IMR-90 (cell line): ENCODE measurements around the gene KLHL36. TPM values are rescaled to one million over a fixed set of nuclear protein-coding genes. Genes with fewer than 3 reads are reported as not detected.

Source experiments
- ATAC-seq: fragments of 200-7000 bp; cut with Tn5 transposase; 2 replicates; pipeline ENCODE4 v1.9.1; 2020; ENCODE audit warnings: low read depth, mild to moderate bottlenecking, moderate library complexity
- BruUV-seq: library from RNA; stranded (reverse); fragments of 400-500 nt; replicated peaks from 2 replicates; lab custom pipeline; 2021; lab: Mats Ljungman, UMichigan
- CTCF ChIA-PET: fragments of 300-600 bp; formaldehyde crosslinking; extraction: SDS; loops from one replicate; lab custom pipeline; 2021; ENCODE audit warnings: antibody characterized with exemption; lab: Yijun Ruan, JAX
- POLR2A ChIA-PET: fragments of 300-600 bp; sonication (Branson Sonifier 250); formaldehyde crosslinking; loops from one replicate; lab custom pipeline; 2022; ENCODE audit warnings: antibody characterized with exemption; ENCODE audit not compliant: unreplicated experiment; lab: Charles Lee
- DNase-seq: peaks from one replicate; pipeline ENCODE4 v3.0.0; 2013
- H2AFZ ChIP-seq: replicated peaks from 2 replicates; pipeline ENCODE3; 2013; ENCODE audit warnings: low read length, mild to moderate bottlenecking; ENCODE audit not compliant: poor library complexity
- H2AK5ac ChIP-seq: 2 replicates; pipeline ENCODE4 v1.6.1; 2013; ENCODE audit warnings: low read depth, low read length, inconsistent platforms
- H2AK9ac ChIP-seq: replicated peaks from 2 replicates; pipeline ENCODE3; 2013; ENCODE audit warnings: mild to moderate bottlenecking, low read depth, low read length, moderate library complexity; ENCODE audit not compliant: poor library complexity
- H2BK120ac ChIP-seq: 2 replicates; pipeline ENCODE4 v1.6.1; 2013; ENCODE audit warnings: low read depth, low read length, inconsistent platforms
- H2BK15ac ChIP-seq: 3 replicates; pipeline ENCODE4 v1.6.1; 2013; ENCODE audit warnings: low read depth, low read length, inconsistent platforms
- H2BK20ac ChIP-seq: 2 replicates; pipeline ENCODE4 v1.6.1; 2013; ENCODE audit warnings: low read depth, mild to moderate bottlenecking, inconsistent platforms, low read length, moderate library complexity
- H2BK5ac ChIP-seq: 2 replicates; pipeline ENCODE4 v1.6.1; 2013; ENCODE audit warnings: mild to moderate bottlenecking, low read depth, low read length, inconsistent platforms; ENCODE audit not compliant: poor library complexity, severe bottlenecking
- H3K14ac ChIP-seq: replicated peaks from 2 replicates; pipeline ENCODE4 v1.6.1; 2013; ENCODE audit warnings: low read depth, low read length, inconsistent platforms
- H3K18ac ChIP-seq: 2 replicates; pipeline ENCODE4 v1.6.1; 2013; ENCODE audit warnings: low read depth, low read length, control low read depth
- H3K23ac ChIP-seq: 2 replicates; pipeline ENCODE4 v1.6.1; 2013; ENCODE audit warnings: low read depth, low read length, inconsistent platforms
- H3K27ac ChIP-seq: 2 replicates; pipeline ENCODE4 v1.5.1; 2013; ENCODE audit warnings: mild to moderate bottlenecking, control low read depth, low read length; ENCODE audit not compliant: insufficient read depth
- H3K27me3 ChIP-seq: 2 replicates; pipeline ENCODE4 v1.6.1; 2013; ENCODE audit warnings: low read length; ENCODE audit not compliant: control insufficient read depth, insufficient read depth
- H3K36me3 ChIP-seq: 2 replicates; pipeline ENCODE4 v1.6.1; 2013; ENCODE audit warnings: low read length, mixed read lengths; ENCODE audit not compliant: control insufficient read depth, insufficient read depth
- H3K4ac ChIP-seq: 2 replicates; pipeline ENCODE4 v1.6.1; 2013; ENCODE audit warnings: low read depth, low read length, inconsistent platforms
- H3K4me1 ChIP-seq: 2 replicates; pipeline ENCODE4 v1.6.1; 2013; ENCODE audit warnings: low read length, mixed read lengths; ENCODE audit not compliant: control insufficient read depth, insufficient read depth
- H3K4me2 ChIP-seq: 2 replicates; pipeline ENCODE4 v1.6.1; 2013; ENCODE audit warnings: low read depth, mild to moderate bottlenecking, control low read depth, low read length, moderate library complexity
- H3K4me3 ChIP-seq: 2 replicates; pipeline ENCODE4 v1.5.1; 2013; ENCODE audit warnings: low read depth, mild to moderate bottlenecking, control low read depth, low read length, moderate library complexity; ENCODE audit not compliant: insufficient read depth
- H3K56ac ChIP-seq: 2 replicates; pipeline ENCODE4 v1.6.1; 2013; ENCODE audit warnings: low read length, inconsistent platforms; ENCODE audit not compliant: insufficient read depth; ENCODE audit errors: extremely low read depth
- H3K79me1 ChIP-seq, 2 experiments: 2 replicates each; pipeline ENCODE4 v1.6.1; 2013; ENCODE audit warnings: low read length in 2 of 2, inconsistent platforms in 1 of 2, low read depth in 1 of 2
- H3K9ac ChIP-seq: 2 replicates; pipeline ENCODE4 v1.6.1; 2013; ENCODE audit warnings: low read depth, low read length, control low read depth
- H3K9me1 ChIP-seq: 2 replicates; pipeline ENCODE4 v1.6.1; 2013; ENCODE audit warnings: low read length, inconsistent platforms; ENCODE audit not compliant: insufficient read depth
- H3K9me3 ChIP-seq: 2 replicates; pipeline ENCODE4 v1.6.1; 2013; ENCODE audit warnings: low read length; ENCODE audit not compliant: control insufficient read depth, insufficient read depth
- H4K20me1 ChIP-seq: 2 replicates; pipeline ENCODE4 v1.6.1; 2013; ENCODE audit warnings: low read length, inconsistent platforms; ENCODE audit not compliant: insufficient read depth
- H4K5ac ChIP-seq: 2 replicates; pipeline ENCODE4 v1.6.1; 2013; ENCODE audit warnings: mild to moderate bottlenecking, low read depth, low read length, control low read depth
- H4K8ac ChIP-seq, 2 experiments: 2 replicates each; pipeline ENCODE4 v1.6.1; 2013; ENCODE audit warnings: low read depth in 2 of 2, low read length in 2 of 2, control low read depth in 1 of 2, inconsistent platforms in 1 of 2
- H4K91ac ChIP-seq: 2 replicates; pipeline ENCODE4 v1.6.1; 2013; ENCODE audit warnings: low read depth, low read length, inconsistent platforms; ENCODE audit not compliant: insufficient read depth
- BHLHE40 ChIP-seq: fragments of 150-350 bp; IDR thresholded peaks from 2 replicates; pipeline ENCODE4 v1.6.1; 2016; ENCODE audit warnings: mild to moderate bottlenecking, low read depth, low read length
- CEBPB ChIP-seq: IDR thresholded peaks from 2 replicates; pipeline ENCODE4 v1.6.1; 2012; ENCODE audit warnings: low read depth, low read length, improper control_type of control experiment
- CHD1 ChIP-seq: IDR thresholded peaks from 2 replicates; pipeline ENCODE4 v1.6.1; 2012; ENCODE audit warnings: low read depth, low read length, improper control_type of control experiment
- FOS ChIP-seq: fragments of 150-350 bp; IDR thresholded peaks from 2 replicates; pipeline ENCODE4 v1.6.1; 2016; ENCODE audit warnings: low read depth, low read length
- MXI1 ChIP-seq: IDR thresholded peaks from 2 replicates; pipeline ENCODE4 v1.6.1; 2012; ENCODE audit warnings: low read depth, mild to moderate bottlenecking, low read length, moderate library complexity, borderline replicate concordance
- NFE2L2 ChIP-seq: fragments of 150-350 bp; IDR thresholded peaks from 2 replicates; pipeline ENCODE4 v1.6.1; 2016; ENCODE audit warnings: low read depth, mild to moderate bottlenecking, low read length
- RCOR1 ChIP-seq: IDR thresholded peaks from 2 replicates; pipeline ENCODE4 v1.6.1; 2012; ENCODE audit warnings: mild to moderate bottlenecking, low read length, improper control_type of control experiment; ENCODE audit not compliant: insufficient replicate concordance
- RFX5 ChIP-seq: IDR thresholded peaks from 2 replicates; pipeline ENCODE4 v1.8.0; 2012; ENCODE audit warnings: low read depth, mild to moderate bottlenecking, low read length, moderate library complexity
- SMC3 ChIP-seq: fragments of 150-350 bp; IDR thresholded peaks from 2 replicates; pipeline ENCODE4 v1.6.1; 2016; ENCODE audit warnings: low read depth, mild to moderate bottlenecking, antibody characterized with exemption, low read length, moderate library complexity
- WGBS, 2 experiments: methylation state at CpG; one replicate each; pipeline versions ENCODE4 v1.1.5 to v1.1.7; 2013; ENCODE audit warnings: missing lambda C conversion rate in 2 of 2; ENCODE audit not compliant: insufficient read length in 1 of 2; ENCODE audit errors: extremely low coverage in 2 of 2; 5-methylcytosine and 5-hydroxymethylcytosine counted together
- dilution Hi-C: fragments of 300-500 bp; cut with HindIII; formaldehyde crosslinking; loops from one replicate; pipeline ENCODE4 v1.14.3; 2018; ENCODE audit warnings: low sequenced_read_pairs; ENCODE audit not compliant: unreplicated experiment
- in situ Hi-C: fragments of 300-500 bp; cut with MboI; formaldehyde crosslinking; loops from 3 replicates; pipeline ENCODE4 v1.14.3; 2019; ENCODE audit warnings: low sequenced_read_pairs, inconsistent platforms, mixed read lengths
- intact Hi-C: fragments of 100-400 bp; cut with micrococcal nuclease; formaldehyde crosslinking; loops from 2 replicates; pipeline ENCODE4 v1.10.0; 2022
- polyA plus RNA-seq, 3 experiments: library from polyadenylated mRNA; depleted of rRNA; stranded (reverse); fragments of >200 nt; gene quantifications; 2 replicates each; pipeline ENCODE4 v1.2.3, GENCODE V29; 2012; ENCODE audit warnings: low replicate concordance in 1 of 3
- total RNA-seq: library from RNA; depleted of rRNA; stranded (reverse); fragments of >200 nt; gene quantifications from 2 replicates; pipeline ENCODE4 v1.2.3, GENCODE V29; 2012
- TF ChIP-seq, protein P1 (sequence below): fragments of 150-350 bp; IDR thresholded peaks from 2 replicates; pipeline ENCODE4 v1.6.1; 2017; ENCODE audit warnings: mild to moderate bottlenecking, antibody characterized with exemption, low read length, low read depth
- TF ChIP-seq, protein P2 (sequence below): conservative IDR thresholded peaks from 2 replicates; pipeline ENCODE4 v1.5.1; 2012; ENCODE audit warnings: mild to moderate bottlenecking, low read depth, low read length, improper control_type of control experiment
- TF ChIP-seq, protein P3 (sequence below): fragments of 150-350 bp; IDR thresholded peaks from 2 replicates; pipeline ENCODE4 v1.6.1; 2016; ENCODE audit warnings: low read depth, mild to moderate bottlenecking, low read length, moderate library complexity, borderline replicate concordance

Gene KLHL36
- total and polyA plus RNA-seq, 2 of the 4 experiments (the other 2 are of a cell fraction): 45.9 to 46.3 TPM

DNA sequence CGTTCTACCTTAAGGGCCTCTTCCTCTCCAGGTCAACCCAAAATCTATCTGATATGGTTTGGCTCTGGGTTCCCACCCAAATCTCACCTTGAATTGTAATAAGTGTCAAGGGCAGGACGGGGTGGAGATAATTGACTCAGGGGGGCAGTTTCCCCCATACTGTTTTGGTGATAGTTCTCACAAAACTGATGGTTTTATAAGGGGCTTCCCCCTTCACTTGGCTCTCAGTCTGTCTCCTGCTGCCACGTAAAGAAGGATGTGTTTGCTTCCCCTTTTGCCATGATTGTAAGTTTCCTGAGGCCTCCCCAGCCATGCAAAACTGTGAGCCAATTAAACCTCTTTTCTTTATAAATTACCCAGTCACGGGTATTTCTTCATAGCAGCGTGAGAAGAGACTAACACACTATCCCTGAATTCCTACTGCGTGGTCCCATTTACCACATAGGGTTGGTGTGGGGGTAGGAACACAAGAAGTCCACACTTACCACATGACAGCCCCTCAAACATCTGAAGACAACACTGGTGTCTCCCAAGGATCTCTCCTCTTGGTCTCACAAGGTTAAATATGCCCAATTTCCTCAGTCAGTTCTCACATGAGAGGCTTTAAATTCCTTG, 38.6 kb upstream of the KLHL36 start:
- Histone ChIP-seq H3K4me2 (no peak overlapping the region), H4K91ac (no peak overlapping the region), H3K4me1 (peaks cover 23% of the 10 kb centered on the region), H2BK5ac (no peak overlapping the region), H3K27me3 (no peaks in the 10 kb centered on the region), H3K14ac (peak overlapping the region; percentile 40; the same call in 1 of the 2 replicates), H2BK15ac (no peak overlapping the region), H2BK20ac (no peak overlapping the region), H3K9me1 (peaks cover 41% of the 10 kb centered on the region), H3K36me3 (peaks cover 36% of the 10 kb centered on the region), H2AFZ (no peak overlapping the region), H3K4ac (no peak overlapping the region), H3K56ac (no peak overlapping the region), H2AK5ac (no peak overlapping the region), H3K18ac (no peak overlapping the region), H4K5ac (no peak overlapping the region), H3K79me1 (peaks cover 9 to 94% of the 10 kb centered on the region in 2 experiments), H3K9ac (no peak overlapping the region), H3K9me3 (peaks cover 4% of the 10 kb centered on the region; the same call in 1 of the 2 replicates), H4K8ac (no peak overlapping the region), H3K23ac (0 out of 2 replicates have a peak overlapping the region, but pooled peaks have one; percentile 45), H4K20me1 (peaks cover 100% of the 10 kb centered on the region), H3K4me3 (no peak overlapping the region), H2AK9ac (no peak overlapping the region), H2BK120ac (no peak overlapping the region), H3K27ac (no peak overlapping the region)
- ChIA-PET CTCF (no interaction called here), POLR2A (no interaction called here)
- TF ChIP-seq MXI1 (no peak), NFE2L2 (no peak), SMC3 (no peak), CHD1 (no peak), BHLHE40 (no peak), CEBPB (no peak), RFX5 (no peak), FOS (no peak), RCOR1 (no peak)
- TF ChIP-seq, protein P1, sequence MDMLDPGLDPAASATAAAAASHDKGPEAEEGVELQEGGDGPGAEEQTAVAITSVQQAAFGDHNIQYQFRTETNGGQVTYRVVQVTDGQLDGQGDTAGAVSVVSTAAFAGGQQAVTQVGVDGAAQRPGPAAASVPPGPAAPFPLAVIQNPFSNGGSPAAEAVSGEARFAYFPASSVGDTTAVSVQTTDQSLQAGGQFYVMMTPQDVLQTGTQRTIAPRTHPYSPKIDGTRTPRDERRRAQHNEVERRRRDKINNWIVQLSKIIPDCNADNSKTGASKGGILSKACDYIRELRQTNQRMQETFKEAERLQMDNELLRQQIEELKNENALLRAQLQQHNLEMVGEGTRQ: no peak
- TF ChIP-seq, protein P2, sequence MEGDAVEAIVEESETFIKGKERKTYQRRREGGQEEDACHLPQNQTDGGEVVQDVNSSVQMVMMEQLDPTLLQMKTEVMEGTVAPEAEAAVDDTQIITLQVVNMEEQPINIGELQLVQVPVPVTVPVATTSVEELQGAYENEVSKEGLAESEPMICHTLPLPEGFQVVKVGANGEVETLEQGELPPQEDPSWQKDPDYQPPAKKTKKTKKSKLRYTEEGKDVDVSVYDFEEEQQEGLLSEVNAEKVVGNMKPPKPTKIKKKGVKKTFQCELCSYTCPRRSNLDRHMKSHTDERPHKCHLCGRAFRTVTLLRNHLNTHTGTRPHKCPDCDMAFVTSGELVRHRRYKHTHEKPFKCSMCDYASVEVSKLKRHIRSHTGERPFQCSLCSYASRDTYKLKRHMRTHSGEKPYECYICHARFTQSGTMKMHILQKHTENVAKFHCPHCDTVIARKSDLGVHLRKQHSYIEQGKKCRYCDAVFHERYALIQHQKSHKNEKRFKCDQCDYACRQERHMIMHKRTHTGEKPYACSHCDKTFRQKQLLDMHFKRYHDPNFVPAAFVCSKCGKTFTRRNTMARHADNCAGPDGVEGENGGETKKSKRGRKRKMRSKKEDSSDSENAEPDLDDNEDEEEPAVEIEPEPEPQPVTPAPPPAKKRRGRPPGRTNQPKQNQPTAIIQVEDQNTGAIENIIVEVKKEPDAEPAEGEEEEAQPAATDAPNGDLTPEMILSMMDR: no peak
- TF ChIP-seq, protein P3, sequence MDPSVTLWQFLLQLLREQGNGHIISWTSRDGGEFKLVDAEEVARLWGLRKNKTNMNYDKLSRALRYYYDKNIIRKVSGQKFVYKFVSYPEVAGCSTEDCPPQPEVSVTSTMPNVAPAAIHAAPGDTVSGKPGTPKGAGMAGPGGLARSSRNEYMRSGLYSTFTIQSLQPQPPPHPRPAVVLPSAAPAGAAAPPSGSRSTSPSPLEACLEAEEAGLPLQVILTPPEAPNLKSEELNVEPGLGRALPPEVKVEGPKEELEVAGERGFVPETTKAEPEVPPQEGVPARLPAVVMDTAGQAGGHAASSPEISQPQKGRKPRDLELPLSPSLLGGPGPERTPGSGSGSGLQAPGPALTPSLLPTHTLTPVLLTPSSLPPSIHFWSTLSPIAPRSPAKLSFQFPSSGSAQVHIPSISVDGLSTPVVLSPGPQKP: no peak
- DNase-seq (no peak), ATAC-seq (no peak)
- no CpG with 5 or more reads among the region's 6 CpGs for WGBS, 2 experiments
- BruUV-seq: no TSS peak
- dilution Hi-C loops (no loop called here), in situ Hi-C loops (no loop called here), intact Hi-C loops (loop anchor here (5.0 to 10.0 kb wide), 2 partner anchors 42 to 315 kb away; partner anchors contain the start of gene WFDC1)
